ENCODE data around the gene C5orf34. TPM values are rescaled to one million over a fixed set of nuclear protein-coding genes. Genes with fewer than 3 reads are reported as not detected.
A peak's percentile ranks its signal among the peaks of the same experiment; 100 is the strongest.
"Not testable (repeated sequence)": the region's sequence is repeated elsewhere in the genome, so short reads cannot be mapped to it uniquely, and the experiment has no call there.

Gene C5orf34
- total RNA-seq, 1 donor from 2014 or later = 11.4 TPM

GRCh38 chr5:43551731-43552130 is 36.8 kb upstream of the C5orf34 start:
- Mint-ChIP-seq H3K4me3 (no peak overlapping the region), H3K36me3 (ENCODE audit: low read depth) (peaks cover 11% of the 10 kb centered on the region), H3K27me3 (ENCODE audit: low read depth) (no peaks in the 10 kb centered on the region), H3K27ac (ENCODE audit: unreplicated experiment) (no peak overlapping the region), H3K9me3 (no peaks in the 10 kb centered on the region), H3K4me1 (peaks cover 11% of the 10 kb centered on the region)
- TF ChIP-seq, protein P1, sequence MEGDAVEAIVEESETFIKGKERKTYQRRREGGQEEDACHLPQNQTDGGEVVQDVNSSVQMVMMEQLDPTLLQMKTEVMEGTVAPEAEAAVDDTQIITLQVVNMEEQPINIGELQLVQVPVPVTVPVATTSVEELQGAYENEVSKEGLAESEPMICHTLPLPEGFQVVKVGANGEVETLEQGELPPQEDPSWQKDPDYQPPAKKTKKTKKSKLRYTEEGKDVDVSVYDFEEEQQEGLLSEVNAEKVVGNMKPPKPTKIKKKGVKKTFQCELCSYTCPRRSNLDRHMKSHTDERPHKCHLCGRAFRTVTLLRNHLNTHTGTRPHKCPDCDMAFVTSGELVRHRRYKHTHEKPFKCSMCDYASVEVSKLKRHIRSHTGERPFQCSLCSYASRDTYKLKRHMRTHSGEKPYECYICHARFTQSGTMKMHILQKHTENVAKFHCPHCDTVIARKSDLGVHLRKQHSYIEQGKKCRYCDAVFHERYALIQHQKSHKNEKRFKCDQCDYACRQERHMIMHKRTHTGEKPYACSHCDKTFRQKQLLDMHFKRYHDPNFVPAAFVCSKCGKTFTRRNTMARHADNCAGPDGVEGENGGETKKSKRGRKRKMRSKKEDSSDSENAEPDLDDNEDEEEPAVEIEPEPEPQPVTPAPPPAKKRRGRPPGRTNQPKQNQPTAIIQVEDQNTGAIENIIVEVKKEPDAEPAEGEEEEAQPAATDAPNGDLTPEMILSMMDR (conservative IDR thresholded peaks at IDR 0.05) = no peak
- DNase-seq (ENCODE audit: low read depth, low spot score) = no peak

GRCh38 chr5:43549272-43549671 is 34.3 kb upstream of the C5orf34 start:
- peaks cover 11% of the 10 kb centered on the region for H3K4me1 Mint-ChIP-seq
- not testable (repeated sequence) for H3K9me3 Mint-ChIP-seq; H3K27ac Mint-ChIP-seq (ENCODE audit: unreplicated experiment); H3K36me3 Mint-ChIP-seq (ENCODE audit: low read depth); H3K4me3 Mint-ChIP-seq; H3K27me3 Mint-ChIP-seq (ENCODE audit: low read depth); DNase-seq (ENCODE audit: low read depth, low spot score)

- no peak overlapping the region for H3K4me3 Mint-ChIP-seq
- no peak for DNase-seq (ENCODE audit: low read depth, low spot score)
- no peak overlapping the region for H3K27ac Mint-ChIP-seq (ENCODE audit: unreplicated experiment)
- H3K27me3 Mint-ChIP-seq (ENCODE audit: low read depth) = no peaks in the 10 kb centered on the region
- no peaks in the 10 kb centered on the region for H3K9me3 Mint-ChIP-seq
- peaks cover 11% of the 10 kb centered on the region for H3K4me1 Mint-ChIP-seq
- peaks cover 10% of the 10 kb centered on the region for H3K36me3 Mint-ChIP-seq (ENCODE audit: low read depth)
- TF ChIP-seq, protein P1 (conservative IDR thresholded peaks at IDR 0.05) = no peak
These were observed 33.4 kb upstream of the C5orf34 start for GRCh38 chr5:43548358-43548757.

- H3K4me1 Mint-ChIP-seq = peaks cover 11% of the 10 kb centered on the region
- peaks cover 14% of the 10 kb centered on the region for H3K36me3 Mint-ChIP-seq (ENCODE audit: low read depth)
- H3K4me3 Mint-ChIP-seq = no peak overlapping the region
- H3K9me3 Mint-ChIP-seq = no peaks in the 10 kb centered on the region
- TF ChIP-seq, protein P1 (conservative IDR thresholded peaks at IDR 0.05) = no peak
- no peaks in the 10 kb centered on the region for H3K27me3 Mint-ChIP-seq (ENCODE audit: low read depth)
- no peak for DNase-seq (ENCODE audit: low read depth, low spot score)
- no peak overlapping the region for H3K27ac Mint-ChIP-seq (ENCODE audit: unreplicated experiment)
These were observed 32.6 kb upstream of the C5orf34 start for GRCh38 chr5:43547532-43547931.

GRCh38 chr5:43543434-43543833 is 28.5 kb upstream of the C5orf34 start:
- no peaks in the 10 kb centered on the region for H3K4me1 Mint-ChIP-seq
- H3K4me3 Mint-ChIP-seq = no peak overlapping the region
- DNase-seq (ENCODE audit: low read depth, low spot score) = no peak
- peak overlapping the region; percentile 11 for H3K27ac Mint-ChIP-seq (ENCODE audit: unreplicated experiment)
- no peaks in the 10 kb centered on the region for H3K27me3 Mint-ChIP-seq (ENCODE audit: low read depth)
- no peaks in the 10 kb centered on the region for H3K9me3 Mint-ChIP-seq
- TF ChIP-seq, protein P1 (conservative IDR thresholded peaks at IDR 0.05) = no peak
- H3K36me3 Mint-ChIP-seq (ENCODE audit: low read depth) = peaks cover 14% of the 10 kb centered on the region

DNA sequence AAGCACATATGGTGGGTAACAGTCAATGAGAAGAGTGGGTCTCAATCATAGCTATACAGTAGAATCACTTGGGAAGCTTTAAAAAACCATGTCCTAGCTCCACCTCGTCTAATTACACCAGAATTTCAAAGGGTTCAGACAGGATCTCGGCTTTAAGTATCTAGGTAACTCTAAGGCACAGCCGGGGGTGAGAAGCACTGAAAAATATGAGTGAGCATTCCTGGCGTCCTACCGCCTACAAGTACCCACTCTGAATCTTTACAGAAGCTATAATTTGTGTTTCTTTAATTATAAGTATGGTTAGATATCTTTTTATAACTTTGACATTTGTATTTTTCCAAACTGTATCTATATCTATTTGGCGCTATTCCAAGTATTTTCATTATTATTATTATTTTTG is 25.8 kb upstream of the C5orf34 start:
- no peak for DNase-seq (ENCODE audit: low read depth, low spot score)
- H3K9me3 Mint-ChIP-seq = no peaks in the 10 kb centered on the region
- no peaks in the 10 kb centered on the region for H3K4me1 Mint-ChIP-seq
- TF ChIP-seq, protein P1 (conservative IDR thresholded peaks at IDR 0.05) = no peak
- no peak overlapping the region for H3K4me3 Mint-ChIP-seq
- H3K36me3 Mint-ChIP-seq (ENCODE audit: low read depth) = peaks cover 16% of the 10 kb centered on the region
- no peak overlapping the region for H3K27ac Mint-ChIP-seq (ENCODE audit: unreplicated experiment)
- no peaks in the 10 kb centered on the region for H3K27me3 Mint-ChIP-seq (ENCODE audit: low read depth)

All from neural crest cell (in vitro differentiated cells).